ENCODE data around the gene DMGDH. TPM values are rescaled to one million over a fixed set of nuclear protein-coding genes. Genes with fewer than 3 reads are reported as not detected.
A peak's percentile ranks its signal among the peaks of the same experiment; 100 is the strongest.

DMGDH gene
- total and polyA plus RNA-seq, 4 donors: 0.24 to 2.6 (median 1.1) TPM

- WGBS, 2 donors: 94 to 96% methylated on average over 10 of the region's 10 CpGs
- ATAC-seq (ENCODE audit: insufficient read depth, low FRiP score) (no peak), DNase-seq (no peak)
- no peaks in the 10 kb centered on the region for H3K36me3 ChIP-seq (ENCODE audit: control insufficient read depth in 4 of 4, insufficient read depth in 4 of 4, low read length in 4 of 4)
- H3K27me3 ChIP-seq (ENCODE audit: control insufficient read depth in 3 of 3, insufficient read depth in 3 of 3, low read length in 2 of 3): no peaks in the 10 kb centered on the region
- H3K27ac ChIP-seq (ENCODE audit: low read depth in 1 of 2, low read length in 1 of 2): no peak overlapping the region
- no peak for TF ChIP-seq CTCF (IDR thresholded peaks at IDR 0.05; ENCODE audit: control extremely low read depth, extremely low read depth)
- no peaks in the 10 kb centered on the region for H3K4me1 ChIP-seq (ENCODE audit: control insufficient read depth in 5 of 5, insufficient read depth in 5 of 5, low read length in 5 of 5)
- peaks cover 0 to 3% (median 1%) of the 10 kb centered on the region in 4 donors for H3K9me3 ChIP-seq (ENCODE audit: control insufficient read depth in 4 of 4, insufficient read depth in 3 of 4, low read length in 3 of 4)
- H3K9ac ChIP-seq (ENCODE audit: insufficient read depth in 1 of 2, low read length in 2 of 2): no peak overlapping the region
- H3K4me3 ChIP-seq: no peak overlapping the region
Observed at GRCh38 chr5:79032031-79032695, 37.3 kb downstream of the DMGDH start.

- Histone ChIP-seq H3K9ac (ENCODE audit: insufficient read depth in 1 of 2, low read length in 2 of 2) (no peak overlapping the region), H3K27ac (ENCODE audit: low read depth in 1 of 2, low read length in 1 of 2) (no peak overlapping the region), H3K4me3 (no peak overlapping the region), H3K4me1 (ENCODE audit: control insufficient read depth in 5 of 5, insufficient read depth in 5 of 5, low read length in 5 of 5) (no peaks in the 10 kb centered on the region), H3K36me3 (ENCODE audit: control insufficient read depth in 4 of 4, insufficient read depth in 4 of 4, low read length in 4 of 4) (no peaks in the 10 kb centered on the region), H3K27me3 (ENCODE audit: control insufficient read depth in 3 of 3, insufficient read depth in 3 of 3, low read length in 2 of 3) (no peaks in the 10 kb centered on the region), H3K9me3 (ENCODE audit: control insufficient read depth in 4 of 4, insufficient read depth in 3 of 4, low read length in 3 of 4) (no peaks in the 10 kb centered on the region)
- DNase-seq (no peak), ATAC-seq (ENCODE audit: insufficient read depth, low FRiP score) (no peak)
- no peak for TF ChIP-seq CTCF (IDR thresholded peaks at IDR 0.05; ENCODE audit: control extremely low read depth, extremely low read depth)
- 92 to 100% methylated on average over 1 of the region's 1 CpG for WGBS, 2 donors
Observed at GRCh38 chr5:79031485-79031867, 38.0 kb downstream of the DMGDH start.

- H3K9me3 ChIP-seq (ENCODE audit: control insufficient read depth in 4 of 4, insufficient read depth in 3 of 4, low read length in 3 of 4): no peaks in the 10 kb centered on the region
- no peak overlapping the region for H3K4me3 ChIP-seq
- ATAC-seq (ENCODE audit: insufficient read depth, low FRiP score) (no peak), DNase-seq (peak in 1 of 3 donors; percentile 17)
- H3K4me1 ChIP-seq (ENCODE audit: control insufficient read depth in 5 of 5, insufficient read depth in 5 of 5, low read length in 5 of 5): no peaks in the 10 kb centered on the region
- TF ChIP-seq CTCF (IDR thresholded peaks at IDR 0.05; ENCODE audit: control extremely low read depth, extremely low read depth): no peak
- H3K9ac ChIP-seq (ENCODE audit: insufficient read depth in 1 of 2, low read length in 2 of 2): no peak overlapping the region
- no peak overlapping the region for H3K27ac ChIP-seq (ENCODE audit: low read depth in 1 of 2, low read length in 1 of 2)
- H3K36me3 ChIP-seq (ENCODE audit: control insufficient read depth in 4 of 4, insufficient read depth in 4 of 4, low read length in 4 of 4): no peaks in the 10 kb centered on the region
- 89% methylated on average over 11 of the region's 11 CpGs for WGBS, 2 donors
- no peaks in the 10 kb centered on the region for H3K27me3 ChIP-seq (ENCODE audit: control insufficient read depth in 3 of 3, insufficient read depth in 3 of 3, low read length in 2 of 3)
Observed at GRCh38 chr5:79030663-79031484, 38.6 kb downstream of the DMGDH start.

All from lung (tissue), 12 donors.